Stimulated activated naive CD8-positive, alpha-beta T cell treated with anti-CD3 and anti-CD28 coated beads, Interleukin-15, Interleukin-2, amounts not matched to agents 100 ng/mL and 50 ng/mL, for 24 hours (primary cell): ENCODE data around the gene ADAMTS19.
A peak's percentile ranks its signal among the peaks of the same experiment; 100 is the strongest.

Experiments used
- H3K27ac Mint-ChIP-seq: one replicate; pipeline ENCODE4 v1.8.0; 2021; ENCODE audit warnings: mild to moderate bottlenecking, mixed read lengths
- H3K27me3 Mint-ChIP-seq: one replicate; pipeline ENCODE4 v1.8.0; 2021; ENCODE audit warnings: mixed read lengths
- H3K36me3 Mint-ChIP-seq: one replicate; pipeline ENCODE4 v1.8.0; 2021; ENCODE audit warnings: low read depth, mixed read lengths
- H3K4me1 Mint-ChIP-seq: one replicate; pipeline ENCODE4 v1.8.0; 2021; ENCODE audit warnings: low read depth, mixed read lengths
- H3K4me3 Mint-ChIP-seq: one replicate; pipeline ENCODE4 v1.8.0; 2021; ENCODE audit warnings: mild to moderate bottlenecking, mixed read lengths
- H3K9me3 Mint-ChIP-seq: one replicate; pipeline ENCODE4 v1.8.0; 2021; ENCODE audit warnings: mixed read lengths

The ADAMTS19 gene

DNA sequence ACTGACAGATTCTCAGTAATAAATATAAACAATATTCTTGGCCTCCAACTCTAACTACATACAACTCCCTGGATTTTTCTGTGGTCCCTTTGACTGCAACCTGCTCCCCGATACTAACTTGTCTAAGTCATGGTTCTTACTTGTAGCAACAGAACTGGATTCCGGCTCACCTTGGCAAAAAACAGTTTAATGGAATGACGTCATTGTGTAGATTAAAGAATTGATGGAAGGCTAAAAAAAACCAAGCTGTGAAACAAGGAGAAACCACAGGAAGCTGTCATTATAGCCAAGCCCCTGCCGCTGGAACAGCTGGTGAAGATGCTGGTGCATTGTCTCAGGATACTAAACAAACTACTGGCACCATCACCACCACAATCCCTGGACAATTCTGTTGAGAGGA, 11.4 kb upstream of the ADAMTS19 start:
- no peaks in the 10 kb centered on the region for H3K4me1 Mint-ChIP-seq
- H3K27ac Mint-ChIP-seq, result no peak overlapping the region
- H3K4me3 Mint-ChIP-seq, result no peak overlapping the region
- peaks cover 10% of the 10 kb centered on the region for H3K9me3 Mint-ChIP-seq
- H3K27me3 Mint-ChIP-seq, result no peaks in the 10 kb centered on the region
- H3K36me3 Mint-ChIP-seq, result no peaks in the 10 kb centered on the region

- H3K4me1 Mint-ChIP-seq, result no peaks in the 10 kb centered on the region
- peaks cover 17% of the 10 kb centered on the region for H3K27me3 Mint-ChIP-seq
- H3K27ac Mint-ChIP-seq, result no peak overlapping the region
- H3K9me3 Mint-ChIP-seq, result peaks cover 11% of the 10 kb centered on the region
- no peak overlapping the region for H3K4me3 Mint-ChIP-seq
- H3K36me3 Mint-ChIP-seq, result no peaks in the 10 kb centered on the region
Observed at GRCh38 chr5:129454461-129454860, 5.6 kb upstream of the ADAMTS19 start.

DNA sequence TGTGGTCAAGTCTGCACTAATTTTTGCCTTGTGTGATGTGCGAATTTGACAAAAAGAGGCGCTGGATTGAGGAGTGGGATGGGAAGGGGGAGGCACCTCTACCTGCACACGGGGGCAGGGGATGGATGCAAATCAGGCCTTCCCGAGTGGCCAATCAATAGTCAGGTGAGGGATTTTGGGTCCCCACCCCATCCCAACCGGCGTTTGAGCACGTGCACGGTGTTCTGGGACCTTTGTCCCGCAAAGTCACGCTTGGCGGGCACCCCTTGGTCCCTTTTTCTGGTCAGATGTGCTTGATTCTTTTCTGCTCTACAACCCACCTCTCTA, 685 bp upstream of the ADAMTS19 start:
- no peak overlapping the region for H3K4me3 Mint-ChIP-seq
- no peaks in the 10 kb centered on the region for H3K36me3 Mint-ChIP-seq
- H3K27ac Mint-ChIP-seq, result no peak overlapping the region
- peaks cover 3% of the 10 kb centered on the region for H3K9me3 Mint-ChIP-seq
- peaks cover 13% of the 10 kb centered on the region for H3K4me1 Mint-ChIP-seq
- peaks cover 48% of the 10 kb centered on the region for H3K27me3 Mint-ChIP-seq

DNA sequence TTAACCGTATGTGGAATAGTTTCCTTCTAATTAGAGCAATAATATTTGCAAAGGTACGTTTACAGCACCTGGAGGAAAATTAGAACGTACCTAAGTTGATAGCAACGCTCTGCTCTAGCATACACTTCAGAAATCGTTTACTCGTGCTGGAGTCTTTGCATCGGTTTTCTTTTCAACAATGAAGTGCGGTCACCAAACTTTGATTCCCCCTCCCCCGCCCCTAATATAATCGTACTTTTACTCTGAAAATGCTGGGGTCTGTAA, 506 bp downstream of the ADAMTS19 start:
- Mint-ChIP-seq H3K36me3 (no peaks in the 10 kb centered on the region), H3K27me3 (peaks cover 52% of the 10 kb centered on the region), H3K27ac (no peak overlapping the region), H3K4me3 (no peak overlapping the region), H3K9me3 (peaks cover 3% of the 10 kb centered on the region), H3K4me1 (peaks cover 13% of the 10 kb centered on the region)

DNA sequence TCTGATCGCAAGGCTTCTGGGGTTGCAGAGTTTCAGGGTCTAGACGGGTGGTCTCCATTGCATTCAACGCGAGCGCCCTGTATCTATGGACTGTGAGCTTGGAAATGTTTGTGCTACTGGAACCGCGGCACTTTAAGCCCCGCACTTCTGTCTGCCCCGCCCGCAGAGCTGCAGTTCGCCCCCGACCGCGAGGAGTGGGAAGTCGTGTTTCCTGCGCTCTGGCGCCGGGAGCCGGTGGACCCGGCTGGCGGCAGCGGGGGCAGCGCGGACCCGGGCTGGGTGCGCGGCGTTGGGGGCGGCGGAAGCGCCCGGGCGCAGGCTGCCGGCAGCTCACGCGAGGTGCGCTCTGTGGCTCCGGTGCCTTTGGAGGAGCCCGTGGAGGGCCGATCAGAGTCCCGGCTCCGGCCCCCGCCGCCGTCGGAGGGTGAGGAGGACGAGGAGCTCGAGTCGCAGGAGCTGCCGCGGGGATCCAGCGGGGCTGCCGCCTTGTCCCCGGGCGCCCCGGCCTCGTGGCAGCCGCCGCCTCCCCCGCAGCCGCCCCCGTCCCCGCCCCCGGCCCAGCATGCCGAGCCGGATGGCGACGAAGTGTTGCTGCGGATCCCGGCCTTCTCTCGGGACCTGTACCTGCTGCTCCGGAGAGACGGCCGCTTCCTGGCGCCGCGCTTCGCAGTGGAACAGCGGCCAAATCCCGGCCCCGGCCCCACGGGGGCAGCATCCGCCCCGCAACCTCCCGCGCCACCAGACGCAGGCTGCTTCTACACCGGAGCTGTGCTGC, 1.0 kb downstream of the ADAMTS19 start:
- peaks cover 3% of the 10 kb centered on the region for H3K9me3 Mint-ChIP-seq
- no peak overlapping the region for H3K4me3 Mint-ChIP-seq
- peaks cover 52% of the 10 kb centered on the region for H3K27me3 Mint-ChIP-seq
- no peak overlapping the region for H3K27ac Mint-ChIP-seq
- no peaks in the 10 kb centered on the region for H3K36me3 Mint-ChIP-seq
- H3K4me1 Mint-ChIP-seq, result peaks cover 13% of the 10 kb centered on the region

DNA sequence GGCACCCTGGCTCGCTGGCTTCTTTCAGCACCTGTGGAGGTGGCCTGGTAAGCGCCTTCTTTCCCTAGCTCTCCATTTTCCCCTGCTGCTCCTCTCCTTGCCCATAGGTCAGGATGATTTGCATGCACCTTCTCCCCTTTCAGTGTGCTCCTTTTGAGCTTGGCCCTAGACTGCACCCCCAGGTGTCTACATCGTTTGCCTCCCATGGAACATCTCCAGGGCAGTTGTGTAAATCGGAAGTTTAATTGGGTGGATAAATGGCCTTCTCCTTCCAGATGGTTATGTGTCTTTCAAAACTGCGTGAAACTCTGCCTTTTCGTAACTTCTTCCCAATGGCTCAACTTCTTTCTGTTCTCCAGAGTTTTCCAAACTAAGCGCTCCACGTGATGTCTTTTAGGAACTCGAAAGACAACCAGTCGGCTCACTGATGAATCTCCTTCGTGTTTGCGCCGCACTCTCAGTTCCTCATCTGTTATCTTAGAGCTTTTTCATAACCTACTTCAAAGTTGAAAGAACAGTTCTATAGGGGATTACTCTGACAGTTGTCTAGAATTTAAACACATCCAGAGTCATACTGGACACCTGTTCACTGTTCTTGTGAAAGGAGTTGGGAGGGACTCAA, 1.7 kb downstream of the ADAMTS19 start:
- Mint-ChIP-seq H3K4me1 (peaks cover 13% of the 10 kb centered on the region), H3K27ac (no peak overlapping the region), H3K9me3 (peaks cover 3% of the 10 kb centered on the region), H3K4me3 (peak overlapping the region; percentile 43), H3K36me3 (no peaks in the 10 kb centered on the region), H3K27me3 (peaks cover 52% of the 10 kb centered on the region)

DNA sequence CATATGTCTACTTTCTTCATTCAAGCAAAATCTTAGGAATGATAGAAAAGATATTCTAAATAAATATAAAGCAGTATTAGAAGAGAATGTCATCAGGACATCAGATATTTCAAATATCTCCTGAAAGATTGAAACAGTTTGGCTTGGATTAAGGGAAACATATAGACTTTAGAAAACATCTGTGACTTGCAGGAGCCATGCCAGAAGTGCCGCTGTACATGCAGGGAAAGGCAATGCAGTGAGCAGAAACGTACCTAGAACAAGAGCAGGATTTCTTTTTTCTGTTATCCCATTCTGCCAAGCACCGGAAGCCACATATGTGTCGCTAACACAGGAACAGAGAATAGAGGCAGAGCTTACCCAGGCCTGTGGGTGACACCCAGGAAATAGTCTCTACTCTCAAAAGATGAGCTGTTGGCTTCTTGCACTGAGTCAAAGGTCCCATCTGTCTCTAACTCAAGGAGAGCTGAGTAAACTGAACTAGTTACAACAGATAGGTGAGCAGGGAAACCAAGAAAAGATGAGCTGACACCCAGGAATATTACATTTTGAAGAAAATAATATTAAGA, 5.8 kb downstream of the ADAMTS19 start:
- Mint-ChIP-seq H3K4me3 (no peak overlapping the region), H3K4me1 (peaks cover 7% of the 10 kb centered on the region), H3K9me3 (no peaks in the 10 kb centered on the region), H3K27ac (no peak overlapping the region), H3K36me3 (no peaks in the 10 kb centered on the region), H3K27me3 (peaks cover 25% of the 10 kb centered on the region)

- H3K4me3 Mint-ChIP-seq, result no peak overlapping the region
- no peak overlapping the region for H3K27ac Mint-ChIP-seq
- H3K36me3 Mint-ChIP-seq, result no peaks in the 10 kb centered on the region
- no peaks in the 10 kb centered on the region for H3K4me1 Mint-ChIP-seq
- H3K27me3 Mint-ChIP-seq, result no peaks in the 10 kb centered on the region
- H3K9me3 Mint-ChIP-seq, result no peaks in the 10 kb centered on the region
Observed at GRCh38 chr5:129474544-129474943, 14.4 kb downstream of the ADAMTS19 start.

- no peaks in the 10 kb centered on the region for H3K27me3 Mint-ChIP-seq
- H3K9me3 Mint-ChIP-seq, result no peaks in the 10 kb centered on the region
- no peak overlapping the region for H3K27ac Mint-ChIP-seq
- no peaks in the 10 kb centered on the region for H3K36me3 Mint-ChIP-seq
- H3K4me1 Mint-ChIP-seq, result no peaks in the 10 kb centered on the region
- H3K4me3 Mint-ChIP-seq, result no peak overlapping the region
Observed at GRCh38 chr5:129476751-129477150, 16.7 kb downstream of the ADAMTS19 start.

DNA sequence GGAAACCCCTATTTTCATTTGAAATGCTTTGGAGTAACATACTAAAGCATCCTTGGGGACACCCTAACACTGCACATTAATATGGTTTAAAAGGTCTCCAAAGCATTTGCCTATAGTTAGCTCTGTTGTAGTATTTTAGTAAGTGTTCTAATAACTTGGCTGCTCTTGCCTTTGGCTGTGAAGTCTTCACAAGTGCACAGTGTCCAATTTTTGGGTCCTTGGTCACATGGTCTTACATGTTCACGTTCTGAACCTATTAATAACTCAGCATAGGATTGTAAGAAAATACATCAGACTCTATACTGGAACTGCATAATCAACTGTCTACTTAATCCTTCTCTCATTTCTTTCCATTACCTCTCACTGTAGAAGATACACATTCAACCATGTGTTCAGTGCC, 17.4 kb downstream of the ADAMTS19 start:
- Mint-ChIP-seq H3K36me3 (no peaks in the 10 kb centered on the region), H3K27ac (no peak overlapping the region), H3K27me3 (no peaks in the 10 kb centered on the region), H3K4me1 (no peaks in the 10 kb centered on the region), H3K4me3 (no peak overlapping the region), H3K9me3 (no peaks in the 10 kb centered on the region)

GRCh38 chr5:129481161-129481560, 21.1 kb downstream of the ADAMTS19 start:
- H3K36me3 Mint-ChIP-seq, result no peaks in the 10 kb centered on the region
- H3K4me3 Mint-ChIP-seq, result no peak overlapping the region
- no peaks in the 10 kb centered on the region for H3K9me3 Mint-ChIP-seq
- H3K27me3 Mint-ChIP-seq, result no peaks in the 10 kb centered on the region
- no peaks in the 10 kb centered on the region for H3K4me1 Mint-ChIP-seq
- H3K27ac Mint-ChIP-seq, result no peak overlapping the region

DNA sequence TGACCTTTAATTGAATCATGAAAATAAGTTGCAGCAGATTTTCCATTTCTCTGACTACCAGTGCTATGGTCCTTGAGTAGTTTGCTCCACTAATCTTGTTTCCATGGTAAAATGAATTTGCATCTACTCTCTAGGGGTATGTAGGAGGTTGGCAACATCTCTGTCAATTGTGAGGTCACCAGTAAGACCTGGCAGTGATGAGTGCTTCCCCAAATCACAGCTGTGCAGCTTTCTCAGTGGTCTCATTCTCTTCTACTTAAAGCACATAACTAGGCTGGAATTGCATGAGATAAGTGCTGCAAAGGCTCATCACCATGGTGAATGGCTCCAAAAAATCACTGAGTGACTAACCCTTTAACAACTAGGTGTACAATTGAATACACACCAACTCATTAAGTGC, 36.3 kb downstream of the ADAMTS19 start:
- peaks cover 6% of the 10 kb centered on the region for H3K9me3 Mint-ChIP-seq
- H3K4me3 Mint-ChIP-seq, result no peak overlapping the region
- H3K27me3 Mint-ChIP-seq, result no peaks in the 10 kb centered on the region
- no peaks in the 10 kb centered on the region for H3K36me3 Mint-ChIP-seq
- no peak overlapping the region for H3K27ac Mint-ChIP-seq
- no peaks in the 10 kb centered on the region for H3K4me1 Mint-ChIP-seq

DNA sequence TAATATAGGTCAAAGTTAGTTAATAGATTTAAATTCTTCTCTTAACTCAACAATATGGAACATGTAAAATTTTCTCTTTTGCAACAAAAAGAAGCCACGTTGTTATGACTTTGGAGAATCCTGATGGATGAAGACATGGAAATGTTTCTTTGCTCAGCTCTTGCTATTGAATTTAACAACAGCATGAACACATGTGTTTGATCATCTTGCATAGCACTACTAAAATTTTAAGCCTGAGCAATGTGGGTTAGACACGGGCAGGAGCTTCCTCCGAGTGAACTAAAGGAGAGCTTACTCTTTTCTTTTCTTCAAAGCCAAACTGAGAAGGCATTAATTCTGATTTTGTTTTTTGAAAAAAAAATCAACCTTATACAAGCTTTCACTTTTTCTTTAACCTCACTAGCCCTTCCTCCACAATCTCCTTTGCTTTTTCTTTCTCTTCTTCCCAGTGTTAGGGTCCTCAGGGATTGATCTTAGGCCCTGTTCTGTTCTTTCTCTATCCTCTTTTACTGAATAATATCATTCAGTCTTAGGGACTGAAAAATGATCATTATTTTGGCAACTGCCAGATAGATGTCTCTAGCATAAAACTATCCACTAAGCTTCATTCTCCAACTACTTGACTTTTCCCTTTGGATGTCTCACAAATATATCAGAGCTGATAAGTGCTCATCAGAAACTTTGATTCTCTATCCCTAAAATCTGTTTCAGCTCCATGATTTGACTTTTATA, 36.9 kb downstream of the ADAMTS19 start:
- no peak overlapping the region for H3K27ac Mint-ChIP-seq
- H3K9me3 Mint-ChIP-seq, result peaks cover 6% of the 10 kb centered on the region
- no peaks in the 10 kb centered on the region for H3K36me3 Mint-ChIP-seq
- H3K4me3 Mint-ChIP-seq, result no peak overlapping the region
- no peaks in the 10 kb centered on the region for H3K4me1 Mint-ChIP-seq
- H3K27me3 Mint-ChIP-seq, result no peaks in the 10 kb centered on the region

- H3K27me3 Mint-ChIP-seq, result no peaks in the 10 kb centered on the region
Observed at GRCh38 chr5:129499208-129499852, 39.2 kb downstream of the ADAMTS19 start.

DNA sequence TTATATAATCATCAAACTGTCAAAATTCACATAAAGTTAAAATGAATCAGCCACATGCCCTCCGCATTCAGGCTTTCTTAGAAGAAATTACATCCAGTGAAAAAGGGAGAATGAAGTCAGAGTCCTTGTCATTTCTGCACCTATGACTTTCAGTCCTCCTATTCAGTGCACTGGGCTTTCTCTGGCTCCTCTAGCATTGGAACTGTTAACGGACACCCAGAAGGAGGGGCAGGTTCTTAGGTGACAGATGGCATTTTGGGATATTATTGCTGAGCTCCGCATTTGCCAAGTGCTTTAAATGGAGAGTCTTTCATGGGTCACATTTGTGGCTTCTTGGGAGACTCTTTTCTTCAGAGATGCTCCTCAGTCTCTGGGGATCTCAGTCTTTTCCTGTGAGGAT, 40.0 kb downstream of the ADAMTS19 start:
- H3K36me3 Mint-ChIP-seq, result no peaks in the 10 kb centered on the region
- H3K9me3 Mint-ChIP-seq, result no peaks in the 10 kb centered on the region
- no peaks in the 10 kb centered on the region for H3K4me1 Mint-ChIP-seq
- no peak overlapping the region for H3K4me3 Mint-ChIP-seq
- H3K27ac Mint-ChIP-seq, result no peak overlapping the region
- no peaks in the 10 kb centered on the region for H3K27me3 Mint-ChIP-seq

More at GRCh38 chr5:129499208-129499852, 39.2 kb downstream of the ADAMTS19 start:
- peaks cover 4% of the 10 kb centered on the region for H3K9me3 Mint-ChIP-seq
- H3K4me3 Mint-ChIP-seq, result no peak overlapping the region
- no peaks in the 10 kb centered on the region for H3K36me3 Mint-ChIP-seq
- H3K27ac Mint-ChIP-seq, result no peak overlapping the region
- no peaks in the 10 kb centered on the region for H3K4me1 Mint-ChIP-seq
